Astrocyte (in vitro differentiated cells and primary cell): ENCODE results near the gene BORCS6.

Source experiments
- EZH2 ChIP-seq: IDR thresholded peaks from 2 replicates; pipeline ENCODE4 v1.6.1; 2012; ENCODE audit warnings: mild to moderate bottlenecking, low read length, inconsistent platforms; ENCODE audit not compliant: insufficient read depth
- TF ChIP-seq, protein P1 (sequence below): IDR thresholded peaks from 2 replicates; pipeline ENCODE4 v1.5.1; 2011; ENCODE audit warnings: low read depth, mild to moderate bottlenecking, inconsistent platforms, low read length, moderate library complexity; ENCODE audit not compliant: insufficient read depth

GRCh38 chr17:8220783-8221662 is 31.0 kb upstream of the BORCS6 start:
- TF ChIP-seq, protein P1, sequence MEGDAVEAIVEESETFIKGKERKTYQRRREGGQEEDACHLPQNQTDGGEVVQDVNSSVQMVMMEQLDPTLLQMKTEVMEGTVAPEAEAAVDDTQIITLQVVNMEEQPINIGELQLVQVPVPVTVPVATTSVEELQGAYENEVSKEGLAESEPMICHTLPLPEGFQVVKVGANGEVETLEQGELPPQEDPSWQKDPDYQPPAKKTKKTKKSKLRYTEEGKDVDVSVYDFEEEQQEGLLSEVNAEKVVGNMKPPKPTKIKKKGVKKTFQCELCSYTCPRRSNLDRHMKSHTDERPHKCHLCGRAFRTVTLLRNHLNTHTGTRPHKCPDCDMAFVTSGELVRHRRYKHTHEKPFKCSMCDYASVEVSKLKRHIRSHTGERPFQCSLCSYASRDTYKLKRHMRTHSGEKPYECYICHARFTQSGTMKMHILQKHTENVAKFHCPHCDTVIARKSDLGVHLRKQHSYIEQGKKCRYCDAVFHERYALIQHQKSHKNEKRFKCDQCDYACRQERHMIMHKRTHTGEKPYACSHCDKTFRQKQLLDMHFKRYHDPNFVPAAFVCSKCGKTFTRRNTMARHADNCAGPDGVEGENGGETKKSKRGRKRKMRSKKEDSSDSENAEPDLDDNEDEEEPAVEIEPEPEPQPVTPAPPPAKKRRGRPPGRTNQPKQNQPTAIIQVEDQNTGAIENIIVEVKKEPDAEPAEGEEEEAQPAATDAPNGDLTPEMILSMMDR, result no peak
- TF ChIP-seq EZH2, result no peak
